Stimulated activated CD4-positive, alpha-beta T cell treated with anti-CD3 and anti-CD28 coated beads, Interleukin-1b, Interleukin-23, amount 100 ng/mL, for 4 hours (primary cell): ENCODE data around the gene KIRREL2.
A peak's percentile ranks its signal among the peaks of the same experiment; 100 is the strongest.
"Not testable (repeated sequence)": the region's sequence is repeated elsewhere in the genome, so short reads cannot be mapped to it uniquely, and the experiment has no call there.

ENCODE experiments used
- DNase-seq, 2 donors: peaks; one replicate each; pipeline ENCODE4 v3.0.0-alpha.2; 2020; ENCODE audit warnings: low read depth in 2 of 2

KIRREL2 gene

GRCh38 chr19:35897706-35898451 is 41.2 kb downstream of the KIRREL2 start:
- no peak for DNase-seq

GRCh38 chr19:35898499-35898809 is 41.7 kb downstream of the KIRREL2 start:
- DNase-seq: no peak

- DNase-seq: peak; percentile 82 to 83
These were observed 43.0 kb downstream of the KIRREL2 start for GRCh38 chr19:35899547-35900214.

- no peak for DNase-seq
These were observed 44.4 kb downstream of the KIRREL2 start for GRCh38 chr19:35901055-35901644.

- no peak for DNase-seq
These were observed 45.3 kb downstream of the KIRREL2 start, which contains the start of gene HCST for GRCh38 chr19:35901854-35902661. Gene HCST (plus strand): TSS chr19:35902529. CDS start chr19:35902594, 65 bp downstream.

- no peak for DNase-seq
These were observed 46.3 kb downstream of the KIRREL2 start for GRCh38 chr19:35902870-35903475.

- peak; percentile 78 to 90 for DNase-seq
These were observed 47.0 kb downstream of the KIRREL2 start for GRCh38 chr19:35903550-35904179.

- DNase-seq: no peak
These were observed 47.8 kb downstream of the KIRREL2 start for GRCh38 chr19:35904311-35905068.

- no peak for DNase-seq
These were observed 48.5 kb downstream of the KIRREL2 start for GRCh38 chr19:35905178-35905727.

- DNase-seq: no peak
These were observed 50.6 kb downstream of the KIRREL2 start for GRCh38 chr19:35907377-35907745.

- no peak for DNase-seq
These were observed 51.3 kb downstream of the KIRREL2 start, which contains the start of gene TYROBP for GRCh38 chr19:35908010-35908441. Gene TYROBP (minus strand): TSS chr19:35908295. CDS start chr19:35908228, 67 bp downstream.

GRCh38 chr19:35908973-35909683 is 52.4 kb downstream of the KIRREL2 start:
- DNase-seq: no peak

GRCh38 chr19:35909684-35910035 is 52.9 kb downstream of the KIRREL2 start:
- DNase-seq: no peak

GRCh38 chr19:35910355-35910754 is 53.6 kb downstream of the KIRREL2 start:
- not testable (repeated sequence) for DNase-seq

GRCh38 chr19:35911173-35911572 is 54.5 kb downstream of the KIRREL2 start:
- no peak for DNase-seq

GRCh38 chr19:35911790-35912189 is 55.1 kb downstream of the KIRREL2 start:
- DNase-seq: no peak

- no peak for DNase-seq
These were observed 56.9 kb downstream of the KIRREL2 start for GRCh38 chr19:35913589-35913988.

GRCh38 chr19:35915443-35915842 is 58.7 kb downstream of the KIRREL2 start:
- no peak for DNase-seq
